Measurements from ENCODE around the gene FAM222A. TPM values are rescaled to one million over a fixed set of nuclear protein-coding genes. Genes with fewer than 3 reads are reported as not detected.

The FAM222A gene
- polyA plus RNA-seq, 3 donors, result 0.09 TPM; not detected in 2

DNA sequence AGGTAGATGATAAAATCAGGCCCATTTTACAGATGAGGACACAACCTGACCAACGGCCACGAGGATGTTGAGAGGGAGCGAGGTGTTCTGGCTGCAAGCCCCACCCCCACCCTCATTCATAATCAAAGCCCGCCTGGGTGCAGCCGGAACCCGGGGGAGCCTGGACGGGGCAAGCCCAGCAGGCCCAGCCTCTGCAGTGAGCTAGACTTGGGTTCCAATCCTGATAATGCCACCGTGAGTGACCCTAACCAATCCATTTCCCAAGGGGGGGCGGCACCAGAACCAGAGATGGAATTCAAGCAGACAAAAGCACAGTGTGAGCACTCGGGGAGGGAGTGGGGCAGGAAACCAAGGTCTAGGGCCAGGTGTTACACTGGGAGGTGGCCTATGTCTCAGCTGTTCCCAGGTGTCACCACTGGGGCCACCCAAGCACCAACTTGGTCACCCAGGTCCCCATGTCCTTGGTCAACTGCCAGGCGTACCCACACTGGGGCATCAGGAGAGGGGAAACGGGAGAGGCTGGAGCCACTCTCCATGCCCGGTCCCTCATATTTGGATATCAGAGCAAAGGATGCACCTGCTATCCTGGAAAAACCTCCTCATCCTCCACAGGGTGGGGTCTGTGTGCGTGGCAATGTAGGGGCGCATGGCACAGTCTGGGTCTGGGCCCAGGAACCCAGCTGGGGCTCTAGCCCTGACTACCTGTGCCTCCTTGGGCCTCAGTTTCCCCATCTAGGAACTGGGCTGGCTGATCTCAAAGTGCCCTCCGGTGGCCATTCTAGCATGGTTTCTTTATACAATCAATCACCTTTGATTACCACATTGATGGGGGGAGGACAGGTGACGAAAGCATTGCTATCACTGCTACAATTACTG, 58.4 kb downstream of the FAM222A start:
- 95% methylated on average over 7 of the region's 17 CpGs for WGBS (ENCODE audit: insufficient coverage)
- no peaks in the 10 kb centered on the region for H4K20me1 ChIP-seq (ENCODE audit: insufficient read depth, low read length)
- H3K27me3 ChIP-seq (ENCODE audit: control insufficient read depth in 2 of 2, insufficient read depth in 2 of 2, low read length in 2 of 2), result no peaks in the 10 kb centered on the region
- Mint-ChIP-seq H3K27me3 (ENCODE audit: low read depth in 3 of 3) (peaks cover 0 to 6% (median 3%) of the 10 kb centered on the region in 3 donors), H3K27ac (no peak overlapping the region), H3K9me3 (peaks cover 0 to 3% (median 0%) of the 10 kb centered on the region in 7 donors), H3K36me3 (no peaks in the 10 kb centered on the region), H3K4me1 (peaks cover 7% of the 10 kb centered on the region), H3K4me3 (no peak overlapping the region)
- H3K4me1 ChIP-seq (ENCODE audit: control insufficient read depth in 1 of 2, insufficient read depth in 2 of 2, low read length in 2 of 2), result no peaks in the 10 kb centered on the region
- intact Hi-C loops (cut with micrococcal nuclease), result no loop called here
- TF ChIP-seq, protein P1, sequence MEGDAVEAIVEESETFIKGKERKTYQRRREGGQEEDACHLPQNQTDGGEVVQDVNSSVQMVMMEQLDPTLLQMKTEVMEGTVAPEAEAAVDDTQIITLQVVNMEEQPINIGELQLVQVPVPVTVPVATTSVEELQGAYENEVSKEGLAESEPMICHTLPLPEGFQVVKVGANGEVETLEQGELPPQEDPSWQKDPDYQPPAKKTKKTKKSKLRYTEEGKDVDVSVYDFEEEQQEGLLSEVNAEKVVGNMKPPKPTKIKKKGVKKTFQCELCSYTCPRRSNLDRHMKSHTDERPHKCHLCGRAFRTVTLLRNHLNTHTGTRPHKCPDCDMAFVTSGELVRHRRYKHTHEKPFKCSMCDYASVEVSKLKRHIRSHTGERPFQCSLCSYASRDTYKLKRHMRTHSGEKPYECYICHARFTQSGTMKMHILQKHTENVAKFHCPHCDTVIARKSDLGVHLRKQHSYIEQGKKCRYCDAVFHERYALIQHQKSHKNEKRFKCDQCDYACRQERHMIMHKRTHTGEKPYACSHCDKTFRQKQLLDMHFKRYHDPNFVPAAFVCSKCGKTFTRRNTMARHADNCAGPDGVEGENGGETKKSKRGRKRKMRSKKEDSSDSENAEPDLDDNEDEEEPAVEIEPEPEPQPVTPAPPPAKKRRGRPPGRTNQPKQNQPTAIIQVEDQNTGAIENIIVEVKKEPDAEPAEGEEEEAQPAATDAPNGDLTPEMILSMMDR (IDR thresholded peaks at IDR 0.05), result no peak
- no peak overlapping the region for H3K4me2 ChIP-seq (replicated peaks; ENCODE audit: extremely low read depth, low read length, poor library complexity, severe bottlenecking)
- no peaks in the 10 kb centered on the region for H3K9me3 ChIP-seq (replicated peaks in 1 of 2; ENCODE audit: control insufficient read depth in 1 of 2, insufficient read depth in 1 of 2, low read length in 2 of 2)
- H2AFZ ChIP-seq (ENCODE audit: insufficient read depth, low read depth, low read length, poor library complexity, severe bottlenecking), result no peak overlapping the region
- DNase-seq, result no peak
- H3K9ac ChIP-seq (ENCODE audit: insufficient read depth, low read length, poor library complexity, severe bottlenecking), result no peak overlapping the region
- no peaks in the 10 kb centered on the region for H3K36me3 ChIP-seq (replicated peaks in 1 of 2; ENCODE audit: control insufficient read depth in 1 of 2, insufficient read depth in 2 of 2, low read length in 2 of 2)
- no peak overlapping the region for H3K4me3 ChIP-seq (replicated peaks in 1 of 3; ENCODE audit: low read depth in 2 of 3, low read length in 3 of 3)
- no peaks in the 10 kb centered on the region for H3K79me2 ChIP-seq (ENCODE audit: insufficient read depth, low read length)
- H3K27ac ChIP-seq (ENCODE audit: low read depth in 1 of 2, low read length in 2 of 2), result no peak overlapping the region

DNA sequence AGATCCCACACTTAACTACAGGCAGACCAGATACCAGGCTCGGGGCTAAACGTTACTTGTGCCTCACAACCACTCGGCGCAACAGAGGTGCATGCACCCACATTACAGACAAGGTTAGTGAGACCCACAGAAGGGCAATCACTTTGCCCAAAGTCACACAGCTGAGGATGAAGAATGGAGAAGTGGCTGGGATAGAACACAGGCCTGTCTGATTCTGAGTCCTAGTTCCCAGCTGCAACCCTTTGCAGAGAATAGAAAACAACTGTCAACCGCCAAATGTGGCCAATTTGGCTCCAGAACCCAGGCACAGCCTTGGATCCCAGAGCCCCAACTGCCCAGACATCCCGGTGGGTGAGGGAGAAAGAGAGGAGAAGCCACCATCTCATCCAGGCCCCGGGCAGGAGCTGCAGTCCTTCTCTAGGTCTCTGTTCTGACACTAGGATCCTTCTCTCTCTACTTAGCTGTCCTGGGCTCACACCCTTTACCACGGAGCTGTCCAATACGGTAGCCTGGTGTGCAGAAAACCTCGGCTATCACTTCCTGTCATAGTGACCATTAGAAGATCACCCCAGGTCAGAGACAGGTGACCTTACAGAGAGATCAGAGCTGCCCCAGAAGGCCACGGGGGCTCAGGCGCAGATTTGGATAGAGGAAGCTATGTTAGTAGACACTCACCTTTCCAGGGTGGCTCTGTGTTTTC, 59.1 kb downstream of the FAM222A start:
- Histone ChIP-seq H3K27me3 (ENCODE audit: control insufficient read depth in 2 of 2, insufficient read depth in 2 of 2, low read length in 2 of 2) (no peaks in the 10 kb centered on the region), H2AFZ (ENCODE audit: insufficient read depth, low read depth, low read length, poor library complexity, severe bottlenecking) (no peak overlapping the region), H3K36me3 (replicated peaks in 1 of 2; ENCODE audit: control insufficient read depth in 1 of 2, insufficient read depth in 2 of 2, low read length in 2 of 2) (no peaks in the 10 kb centered on the region), H3K4me2 (replicated peaks; ENCODE audit: extremely low read depth, low read length, poor library complexity, severe bottlenecking) (no peak overlapping the region), H3K4me1 (ENCODE audit: control insufficient read depth in 1 of 2, insufficient read depth in 2 of 2, low read length in 2 of 2) (no peaks in the 10 kb centered on the region), H3K9ac (ENCODE audit: insufficient read depth, low read length, poor library complexity, severe bottlenecking) (no peak overlapping the region), H3K27ac (ENCODE audit: low read depth in 1 of 2, low read length in 2 of 2) (no peak overlapping the region), H3K9me3 (replicated peaks in 1 of 2; ENCODE audit: control insufficient read depth in 1 of 2, insufficient read depth in 1 of 2, low read length in 2 of 2) (no peaks in the 10 kb centered on the region), H3K4me3 (replicated peaks in 1 of 3; ENCODE audit: low read depth in 2 of 3, low read length in 3 of 3) (no peak overlapping the region), H3K79me2 (ENCODE audit: insufficient read depth, low read length) (no peaks in the 10 kb centered on the region), H4K20me1 (ENCODE audit: insufficient read depth, low read length) (no peaks in the 10 kb centered on the region)
- intact Hi-C loops (cut with micrococcal nuclease), result no loop called here
- no peak overlapping the region for H3K27ac Mint-ChIP-seq
- H3K27me3 Mint-ChIP-seq (ENCODE audit: low read depth in 3 of 3), result peaks cover 0 to 7% (median 6%) of the 10 kb centered on the region in 3 donors
- WGBS (ENCODE audit: insufficient coverage), result 39% methylated on average over 4 of the region's 12 CpGs
- TF ChIP-seq, protein P1 (IDR thresholded peaks at IDR 0.05), result no peak
- no peaks in the 10 kb centered on the region for H3K36me3 Mint-ChIP-seq
- H3K9me3 Mint-ChIP-seq, result peaks cover 0 to 3% (median 0%) of the 10 kb centered on the region in 7 donors
- DNase-seq, result no peak
- H3K4me3 Mint-ChIP-seq, result no peak overlapping the region
- peaks cover 10% of the 10 kb centered on the region for H3K4me1 Mint-ChIP-seq
